Kidney epithelial cell (primary cell): ENCODE results near the gene NOP10. TPM values are rescaled to one million over a fixed set of nuclear protein-coding genes. Genes with fewer than 3 reads are reported as not detected.
"Not testable (repeated sequence)": the region's sequence is repeated elsewhere in the genome, so short reads cannot be mapped to it uniquely, and the experiment has no call there.

Experiments used
- DNase-seq: peaks from one replicate; pipeline ENCODE4 v3.0.0-alpha.2; 2010; ENCODE audit warnings: low read depth
- H3K27me3 ChIP-seq: 2 replicates; pipeline ENCODE4 v1.6.0; 2011; ENCODE audit warnings: low read length; ENCODE audit not compliant: control insufficient read depth, insufficient read depth
- H3K36me3 ChIP-seq: 2 replicates; pipeline ENCODE4 v1.5.1; 2011; ENCODE audit warnings: low read length; ENCODE audit not compliant: control insufficient read depth, insufficient read depth
- H3K4me3 ChIP-seq: 2 replicates; pipeline ENCODE4 v1.5.1; 2011; ENCODE audit warnings: low read depth, mild to moderate bottlenecking, control low read depth, low read length
- CTCF ChIP-seq: IDR thresholded peaks from 2 replicates; pipeline ENCODE4 v1.5.1; 2011; ENCODE audit warnings: mild to moderate bottlenecking, moderate library complexity, low read length, control low read depth, inconsistent platforms; ENCODE audit not compliant: insufficient read depth, poor library complexity, severe bottlenecking
- total RNA-seq: library from RNA; depleted of rRNA; stranded (reverse); fragments of >200 nt; gene quantifications from 2 replicates; pipeline ENCODE4 v1.2.3, GENCODE V29; 2015

NOP10 gene
- 355 and 365 TPM in 2 replicates for total RNA-seq

- Histone ChIP-seq H3K27me3 (no peaks in the 10 kb centered on the region), H3K36me3 (no peaks in the 10 kb centered on the region), H3K4me3 (peak within 1 kb of the TSS; percentile 65)
- TF ChIP-seq CTCF: peak; percentile 96
- peak; percentile 80 for DNase-seq
Measured at GRCh38 chr15:34342737-34343575, at the start of gene NOP10, which contains the start of gene NUTM1. Gene NOP10, minus strand, starts transcription at chr15:34343136. Its CDS starts 63 bp downstream, at chr15:34343073. Gene NUTM1, plus strand, starts transcription at chr15:34343315. Its CDS starts 382 bp downstream, at chr15:34343697.

GRCh38 chr15:34389594-34390086 lies 46.7 kb upstream of the NOP10 start:
- H3K36me3 ChIP-seq, DNase-seq, H3K4me3 ChIP-seq, H3K27me3 ChIP-seq: not testable (repeated sequence)

GRCh38 chr15:34381829-34382521 lies 39.0 kb upstream of the NOP10 start:
- H3K4me3 ChIP-seq, H3K36me3 ChIP-seq, H3K27me3 ChIP-seq, DNase-seq: not testable (repeated sequence)

- not testable (repeated sequence) for H3K27me3 ChIP-seq, H3K4me3 ChIP-seq, H3K36me3 ChIP-seq, DNase-seq
Measured at GRCh38 chr15:34380491-34380890, 37.6 kb upstream of the NOP10 start.

GRCh38 chr15:34376856-34377255 lies 33.9 kb upstream of the NOP10 start:
- H3K36me3 ChIP-seq: no peaks in the 10 kb centered on the region
- H3K27me3 ChIP-seq: no peaks in the 10 kb centered on the region
- no peak for TF ChIP-seq CTCF
- DNase-seq: no peak
- H3K4me3 ChIP-seq: no peak overlapping the region

GRCh38 chr15:34375541-34375940 lies 32.6 kb upstream of the NOP10 start:
- not testable (repeated sequence) for H3K4me3 ChIP-seq, H3K27me3 ChIP-seq, DNase-seq, H3K36me3 ChIP-seq

GRCh38 chr15:34374816-34375215 lies 31.9 kb upstream of the NOP10 start:
- no peaks in the 10 kb centered on the region for H3K36me3 ChIP-seq
- no peaks in the 10 kb centered on the region for H3K27me3 ChIP-seq
- no peak overlapping the region for H3K4me3 ChIP-seq

More at GRCh38 chr15:34374816-34375215, 31.9 kb upstream of the NOP10 start:
- TF ChIP-seq CTCF: no peak
- DNase-seq: no peak
